Right cardiac atrium (tissue), 5 donors: Measurements from ENCODE around the gene KCNE1. TPM values are rescaled to one million over a fixed set of nuclear protein-coding genes. Genes with fewer than 3 reads are reported as not detected.
A peak's percentile ranks its signal among the peaks of the same experiment; 100 is the strongest.

Experiments used
- ATAC-seq, 2 donors: fragments of 200-7000 bp; cut with Tn5 transposase; one replicate each; pipeline versions ENCODE4 v1.8.0 to v1.9.1; 2020; ENCODE audit warnings: moderate library complexity in 2 of 2, mild to moderate bottlenecking in 1 of 2
- DNase-seq, 3 donors: peaks; one replicate each; pipeline ENCODE4 v3.0.0-alpha.2; 2020
- H3K27ac ChIP-seq: one replicate; pipeline ENCODE4 v1.5.1; 2013; ENCODE audit warnings: mild to moderate bottlenecking, low read length, control low read depth, moderate library complexity
- H3K27me3 ChIP-seq: one replicate; pipeline ENCODE4 v1.6.1; 2013; ENCODE audit not compliant: control insufficient read depth, insufficient read depth
- H3K4me1 ChIP-seq: one replicate; pipeline ENCODE4 v1.6.1; 2013; ENCODE audit warnings: low read length; ENCODE audit not compliant: control insufficient read depth, insufficient read depth
- H3K4me3 ChIP-seq: one replicate; pipeline ENCODE4 v1.5.1; 2013; ENCODE audit warnings: low read length, control low read depth
- H3K9me3 ChIP-seq: one replicate; pipeline ENCODE4 v1.6.1; 2013; ENCODE audit warnings: low read length; ENCODE audit not compliant: control insufficient read depth
- WGBS: extraction: QIAGEN DNeasy Blood & Tissue Kit; methylation state at CpG from one replicate; pipeline ENCODE4 v1.1.7; 2013; 5-methylcytosine and 5-hydroxymethylcytosine counted together
- intact Hi-C, 4 donors: fragments of 100-400 bp; cut with DNase I; formaldehyde crosslinking; loops; one replicate each; pipeline versions ENCODE4 v1.11.0 to v1.14.0; 2022 to 2023
- polyA plus RNA-seq: library from polyadenylated mRNA; stranded (reverse); fragments of 200-250 nt; gene quantifications from one replicate; pipeline ENCODE4 v1.2.3, GENCODE V29; 2013
- total RNA-seq, 4 donors: library from RNA; stranded (reverse); fragmentation: NEBNext Ultra II Directional; extraction: Animal tissue kit (Norgen Biotek cat#: 25700); gene quantifications; one replicate each; pipeline ENCODE4 v1.2.1, GENCODE V29; 2021
- donor health status: healthy with polysubstance abuse.
- donor health status: DM: no; HTN: yes; CAD: no.
- donor health status: DM: no; HTN: no; CAD: no.
- donor health status: DM: no; HTN: yes; CAD: no; lungs with severe emphysema.
- donor health status: DM: yes; HTN: yes; CAD: no.

KCNE1 gene
- total and polyA plus RNA-seq, 5 donors, result 3.6 to 11.4 (median 8.3) TPM

- WGBS, result 87% methylated on average over 8 of the region's 8 CpGs
- no peak overlapping the region for H3K4me3 ChIP-seq
- no peaks in the 10 kb centered on the region for H3K9me3 ChIP-seq
- H3K27me3 ChIP-seq, result no peaks in the 10 kb centered on the region
- intact Hi-C loops, result no loop called here
- DNase-seq, result no peak
- H3K4me1 ChIP-seq, result peaks cover 9% of the 10 kb centered on the region
- H3K27ac ChIP-seq, result peak overlapping the region; percentile 63
- ATAC-seq, result no peak
These were observed 24.3 kb upstream of the KCNE1 start for GRCh38 chr21:34536311-34536710.

- no peak for ATAC-seq
- no peaks in the 10 kb centered on the region for H3K9me3 ChIP-seq
- intact Hi-C loops, result no loop called here
- H3K4me1 ChIP-seq, result peaks cover 9% of the 10 kb centered on the region
- no peaks in the 10 kb centered on the region for H3K27me3 ChIP-seq
- DNase-seq, result no peak
- H3K27ac ChIP-seq, result peak overlapping the region; percentile 63
- H3K4me3 ChIP-seq, result no peak overlapping the region
- WGBS, result 96% methylated on average over 3 of the region's 3 CpGs
These were observed 23.9 kb upstream of the KCNE1 start for GRCh38 chr21:34535886-34536285.

- ATAC-seq (no peak), DNase-seq (no peak)
- Histone ChIP-seq H3K9me3 (no peaks in the 10 kb centered on the region), H3K4me1 (peaks cover 9% of the 10 kb centered on the region), H3K4me3 (no peak overlapping the region), H3K27ac (no peak overlapping the region), H3K27me3 (no peaks in the 10 kb centered on the region)
- WGBS, result 79% methylated on average over 4 of the region's 4 CpGs
- intact Hi-C loops, result no loop called here
These were observed 22.5 kb upstream of the KCNE1 start for GRCh38 chr21:34534522-34534921.

- H3K27ac ChIP-seq, result no peak overlapping the region
- intact Hi-C loops, result no loop called here
- ATAC-seq (no peak), DNase-seq (no peak)
- H3K27me3 ChIP-seq, result no peaks in the 10 kb centered on the region
- WGBS, result 95% methylated on average over 3 of the region's 3 CpGs
- no peaks in the 10 kb centered on the region for H3K9me3 ChIP-seq
- no peak overlapping the region for H3K4me3 ChIP-seq
- H3K4me1 ChIP-seq, result peaks cover 9% of the 10 kb centered on the region
These were observed 21.9 kb upstream of the KCNE1 start for GRCh38 chr21:34533938-34534337.

- H3K27ac ChIP-seq, result peak overlapping the region; percentile 91
- no peaks in the 10 kb centered on the region for H3K9me3 ChIP-seq
- DNase-seq (no peak), ATAC-seq (peak in 1 of 2 donors; percentile 27)
- 56% methylated on average over 6 of the region's 6 CpGs for WGBS
- peaks cover 5% of the 10 kb centered on the region for H3K4me1 ChIP-seq
- H3K4me3 ChIP-seq, result no peak overlapping the region
- H3K27me3 ChIP-seq, result no peaks in the 10 kb centered on the region
- intact Hi-C loops, result no loop called here
These were observed 19.4 kb upstream of the KCNE1 start for GRCh38 chr21:34531399-34531798.

GRCh38 chr21:34530261-34530660, 18.3 kb upstream of the KCNE1 start:
- ATAC-seq (no peak), DNase-seq (no peak)
- Histone ChIP-seq H3K27ac (no peak overlapping the region), H3K4me3 (no peak overlapping the region), H3K9me3 (no peaks in the 10 kb centered on the region), H3K27me3 (no peaks in the 10 kb centered on the region), H3K4me1 (peaks cover 2% of the 10 kb centered on the region)
- intact Hi-C loops, result no loop called here

- Histone ChIP-seq H3K4me3 (no peak overlapping the region), H3K27ac (no peak overlapping the region), H3K4me1 (peaks cover 6% of the 10 kb centered on the region), H3K27me3 (no peaks in the 10 kb centered on the region), H3K9me3 (no peaks in the 10 kb centered on the region)
- intact Hi-C loops, result loop anchor here in 1 of 4 donors (5.0 kb wide), 2 partner anchors 54 to 84 kb away; no protein-coding TSS in a partner anchor
- DNase-seq, result no peak
- ATAC-seq, result no peak
- WGBS, result 72% methylated on average over 3 of the region's 3 CpGs
These were observed 16.1 kb upstream of the KCNE1 start for GRCh38 chr21:34528131-34528561.

- WGBS, result 9% methylated on average over 10 of the region's 10 CpGs
These were observed 14.7 kb upstream of the KCNE1 start for GRCh38 chr21:34526618-34527290.

GRCh38 chr21:34526241-34526617, 14.2 kb upstream of the KCNE1 start:
- 16% methylated on average over 5 of the region's 5 CpGs for WGBS
- peak overlapping the region; percentile 78 for H3K4me3 ChIP-seq
- H3K4me1 ChIP-seq, result peaks cover 9% of the 10 kb centered on the region
- DNase-seq (no peak), ATAC-seq (no peak)
- H3K9me3 ChIP-seq, result no peaks in the 10 kb centered on the region
- intact Hi-C loops, result loop anchor here in 1 of 4 donors (5.0 kb wide), 2 partner anchors 56 to 86 kb away; no protein-coding TSS in a partner anchor
- peak overlapping the region; percentile 98 for H3K27ac ChIP-seq
- no peaks in the 10 kb centered on the region for H3K27me3 ChIP-seq

More at GRCh38 chr21:34526618-34527290, 14.7 kb upstream of the KCNE1 start:
- Histone ChIP-seq H3K9me3 (no peaks in the 10 kb centered on the region), H3K27ac (peak overlapping the region; percentile 98), H3K4me1 (peaks cover 9% of the 10 kb centered on the region), H3K4me3 (peak overlapping the region; percentile 78), H3K27me3 (no peaks in the 10 kb centered on the region)
- ATAC-seq (peak; percentile 91 to 96), DNase-seq (peak; percentile 75 to 89 (median 79))
- intact Hi-C loops, result loop anchor here in 1 of 4 donors (5.0 kb wide), 2 partner anchors 56 to 86 kb away; no protein-coding TSS in a partner anchor

- Histone ChIP-seq H3K9me3 (no peaks in the 10 kb centered on the region), H3K27ac (no peak overlapping the region), H3K4me3 (peak overlapping the region; percentile 8), H3K4me1 (peaks cover 9% of the 10 kb centered on the region), H3K27me3 (no peaks in the 10 kb centered on the region)
- intact Hi-C loops, result loop anchor here in 1 of 4 donors (5.0 kb wide), 2 partner anchors 57 to 87 kb away; no protein-coding TSS in a partner anchor
- ATAC-seq (peak; percentile 7 to 8), DNase-seq (no peak)
- WGBS, result 45% methylated on average over 31 of the region's 31 CpGs
These were observed 12.9 kb upstream of the KCNE1 start for GRCh38 chr21:34524646-34525601.

GRCh38 chr21:34523019-34523555, 11.1 kb upstream of the KCNE1 start:
- Histone ChIP-seq H3K9me3 (no peaks in the 10 kb centered on the region), H3K4me3 (no peak overlapping the region), H3K27me3 (no peaks in the 10 kb centered on the region), H3K27ac (no peak overlapping the region), H3K4me1 (peaks cover 7% of the 10 kb centered on the region)
- intact Hi-C loops, result no loop called here
- ATAC-seq, result no peak
- no peak for DNase-seq
- 94% methylated on average over 7 of the region's 7 CpGs for WGBS
